Limb (tissue), 2 donors: ENCODE results near the gene STYK1.
"Not testable (repeated sequence)": the region's sequence is repeated elsewhere in the genome, so short reads cannot be mapped to it uniquely, and the experiment has no call there.

Experiments
- DNase-seq, 2 donors: peaks; one replicate each; pipeline ENCODE4 v3.0.0-alpha.2; 2016; ENCODE audit errors: extremely low spot score in 2 of 2

The STYK1 gene

GRCh38 chr12:10690906-10691305 is 17.1 kb upstream of the STYK1 start:
- no peak for DNase-seq

GRCh38 chr12:10689146-10689545 is 15.3 kb upstream of the STYK1 start:
- DNase-seq: no peak

- DNase-seq: no peak
These were observed 14.2 kb upstream of the STYK1 start for GRCh38 chr12:10688042-10688441.

GRCh38 chr12:10672231-10672868 is 1.5 kb downstream of the STYK1 start:
- DNase-seq: no peak

- DNase-seq: no peak
These were observed 4.3 kb downstream of the STYK1 start for GRCh38 chr12:10669533-10669932.

GRCh38 chr12:10668526-10668925 is 5.3 kb downstream of the STYK1 start:
- DNase-seq: no peak

- DNase-seq: no peak
These were observed 6.3 kb downstream of the STYK1 start for GRCh38 chr12:10667581-10667980.

- no peak for DNase-seq
These were observed 9.4 kb downstream of the STYK1 start for GRCh38 chr12:10664499-10664898.

- DNase-seq: no peak
These were observed 10.0 kb downstream of the STYK1 start for GRCh38 chr12:10663869-10664268.

- no peak for DNase-seq
These were observed 12.5 kb downstream of the STYK1 start for GRCh38 chr12:10661338-10661737.

- no peak for DNase-seq
These were observed 19.8 kb downstream of the STYK1 start for GRCh38 chr12:10654003-10654402.

GRCh38 chr12:10652192-10652591 is 21.7 kb downstream of the STYK1 start:
- DNase-seq: no peak

GRCh38 chr12:10646576-10646975 is 27.3 kb downstream of the STYK1 start:
- DNase-seq: not testable (repeated sequence)

GRCh38 chr12:10645910-10646309 is 27.9 kb downstream of the STYK1 start:
- DNase-seq: no peak

GRCh38 chr12:10641735-10642500 is 31.9 kb downstream of the STYK1 start:
- no peak for DNase-seq

- no peak for DNase-seq
These were observed 35.1 kb downstream of the STYK1 start for GRCh38 chr12:10638728-10639127.

GRCh38 chr12:10636611-10637010 is 37.2 kb downstream of the STYK1 start:
- DNase-seq: no peak

GRCh38 chr12:10636124-10636523 is 37.7 kb downstream of the STYK1 start:
- no peak for DNase-seq

GRCh38 chr12:10635306-10635705 is 38.5 kb downstream of the STYK1 start:
- DNase-seq: no peak

GRCh38 chr12:10634427-10634826 is 39.4 kb downstream of the STYK1 start:
- no peak for DNase-seq

GRCh38 chr12:10633541-10633940 is 40.3 kb downstream of the STYK1 start:
- DNase-seq: no peak

GRCh38 chr12:10632226-10632625 is 41.6 kb downstream of the STYK1 start:
- no peak for DNase-seq

GRCh38 chr12:10624605-10625004 is 49.2 kb downstream of the STYK1 start:
- DNase-seq: no peak
